Loucy (cell line): Measurements from ENCODE around the gene RFFL.

ENCODE experiments used
- H2AFZ ChIP-seq: fragments of 200-600 bp; sonication (generic); 2 replicates; pipeline ENCODE4 v1.6.0; 2016; ENCODE audit warnings: antibody characterized with exemption, mild to moderate bottlenecking, low read length, moderate library complexity
- H3F3A ChIP-seq: fragments of 200-600 bp; 2 replicates; pipeline ENCODE4 v1.6.0; 2016; ENCODE audit warnings: antibody characterized with exemption, low read depth, mild to moderate bottlenecking
- H3K27me3 ChIP-seq: fragments of 200-600 bp; sonication (generic); 2 replicates; pipeline ENCODE4 v1.6.1; 2014; ENCODE audit warnings: low read length, mild to moderate bottlenecking; ENCODE audit not compliant: insufficient read depth, poor library complexity, severe bottlenecking
- H3K36me3 ChIP-seq: fragments of 200-600 bp; sonication (generic); 2 replicates; pipeline ENCODE4 v1.6.1; 2016; ENCODE audit warnings: low read length; ENCODE audit not compliant: insufficient read depth
- H3K4me1 ChIP-seq: fragments of 200-600 bp; sonication (generic); 2 replicates; pipeline ENCODE4 v1.5.1; 2014; ENCODE audit warnings: low read length, mild to moderate bottlenecking; ENCODE audit not compliant: insufficient read depth, poor library complexity, severe bottlenecking
- H3K4me2 ChIP-seq: fragments of 200-600 bp; sonication (generic); 2 replicates; pipeline ENCODE4 v1.6.0; 2014; ENCODE audit warnings: antibody characterized with exemption, low read length, low read depth, mild to moderate bottlenecking; ENCODE audit not compliant: poor library complexity, severe bottlenecking
- H3K4me3 ChIP-seq: fragments of 200-600 bp; sonication (generic); 2 replicates; pipeline ENCODE4 v1.5.1; 2014; ENCODE audit warnings: low read length, mild to moderate bottlenecking, mixed read lengths; ENCODE audit not compliant: poor library complexity, severe bottlenecking
- H3K79me2 ChIP-seq: fragments of 200-600 bp; sonication (generic); 2 replicates; pipeline ENCODE4 v1.6.1; 2014; ENCODE audit warnings: low read length; ENCODE audit not compliant: insufficient read depth
- H3K9ac ChIP-seq: fragments of 200-600 bp; sonication (generic); 2 replicates; pipeline ENCODE4 v1.6.0; 2014; ENCODE audit warnings: mild to moderate bottlenecking, low read depth, low read length, moderate library complexity; ENCODE audit not compliant: poor library complexity, severe bottlenecking
- H3K9me2 ChIP-seq: fragments of 200-600 bp; sonication (generic); replicated peaks from 2 replicates; pipeline ENCODE4 v1.6.1; 2016; ENCODE audit warnings: low read depth, low read length, mixed read lengths
- H3K9me3 ChIP-seq: fragments of 200-600 bp; sonication (generic); 2 replicates; pipeline ENCODE4 v1.6.1; 2014; ENCODE audit warnings: mild to moderate bottlenecking, antibody characterized with exemption, low read length, low read depth; ENCODE audit not compliant: insufficient read depth
- H4K20me1 ChIP-seq: fragments of 200-600 bp; sonication (generic); 2 replicates; pipeline ENCODE4 v1.6.0; 2014; ENCODE audit warnings: antibody characterized with exemption, low read length, mild to moderate bottlenecking; ENCODE audit not compliant: insufficient read depth, poor library complexity, severe bottlenecking
- EZH2phosphoT487 ChIP-seq: fragments of 200-600 bp; IDR thresholded peaks from 2 replicates; pipeline ENCODE4 v1.6.1; 2018; ENCODE audit warnings: antibody characterized with exemption, mild to moderate bottlenecking, moderate library complexity, borderline replicate concordance
- TF ChIP-seq, protein P1 (sequence below): fragments of 200-600 bp; sonication (generic); conservative IDR thresholded peaks from 2 replicates; pipeline ENCODE4 v1.5.1; 2014; ENCODE audit warnings: mild to moderate bottlenecking, antibody characterized with exemption, low read length

RFFL gene

DNA sequence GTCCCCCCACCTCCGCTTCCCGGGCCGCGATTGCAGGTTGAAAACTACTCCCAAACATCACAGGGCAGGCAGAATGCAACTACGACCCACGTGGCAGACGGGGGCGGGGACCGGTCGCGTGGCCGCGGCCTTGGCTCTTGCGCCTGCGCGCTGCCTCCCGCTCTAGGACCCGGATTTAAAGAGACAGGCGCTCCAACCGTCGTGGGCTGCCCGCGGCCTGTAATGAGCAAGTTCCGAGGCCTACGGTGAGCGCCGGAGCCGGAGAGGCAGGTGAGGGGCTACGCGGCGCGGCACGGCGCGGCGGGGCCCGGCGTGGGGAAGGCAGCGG, 83.2 kb downstream of the RFFL start, which contains the start of gene LIG3:
TSS of gene LIG3 (plus strand) at position 160 of the 328 bp plus-strand sequence. CDS start 2,494 bp downstream, outside the sequence.
- Histone ChIP-seq H3K36me3 (no peaks in the 10 kb centered on the region), H2AFZ (peak within 1 kb of the TSS; percentile 92), H3K4me1 (peaks cover 47% of the 10 kb centered on the region), H3K79me2 (peaks cover 40% of the 10 kb centered on the region), H3K27me3 (no peaks in the 10 kb centered on the region), H3K9me2 (no peaks in the 10 kb centered on the region), H4K20me1 (no peaks in the 10 kb centered on the region), H3F3A (no peaks in the 10 kb centered on the region), H3K4me3 (peak within 1 kb of the TSS; percentile 81), H3K9ac (peak within 1 kb of the TSS; percentile 92), H3K4me2 (peak within 1 kb of the TSS; percentile 94), H3K9me3 (no peaks in the 10 kb centered on the region)
- TF ChIP-seq EZH2phosphoT487: no peak
- TF ChIP-seq, protein P1, sequence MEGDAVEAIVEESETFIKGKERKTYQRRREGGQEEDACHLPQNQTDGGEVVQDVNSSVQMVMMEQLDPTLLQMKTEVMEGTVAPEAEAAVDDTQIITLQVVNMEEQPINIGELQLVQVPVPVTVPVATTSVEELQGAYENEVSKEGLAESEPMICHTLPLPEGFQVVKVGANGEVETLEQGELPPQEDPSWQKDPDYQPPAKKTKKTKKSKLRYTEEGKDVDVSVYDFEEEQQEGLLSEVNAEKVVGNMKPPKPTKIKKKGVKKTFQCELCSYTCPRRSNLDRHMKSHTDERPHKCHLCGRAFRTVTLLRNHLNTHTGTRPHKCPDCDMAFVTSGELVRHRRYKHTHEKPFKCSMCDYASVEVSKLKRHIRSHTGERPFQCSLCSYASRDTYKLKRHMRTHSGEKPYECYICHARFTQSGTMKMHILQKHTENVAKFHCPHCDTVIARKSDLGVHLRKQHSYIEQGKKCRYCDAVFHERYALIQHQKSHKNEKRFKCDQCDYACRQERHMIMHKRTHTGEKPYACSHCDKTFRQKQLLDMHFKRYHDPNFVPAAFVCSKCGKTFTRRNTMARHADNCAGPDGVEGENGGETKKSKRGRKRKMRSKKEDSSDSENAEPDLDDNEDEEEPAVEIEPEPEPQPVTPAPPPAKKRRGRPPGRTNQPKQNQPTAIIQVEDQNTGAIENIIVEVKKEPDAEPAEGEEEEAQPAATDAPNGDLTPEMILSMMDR: no peak

DNA sequence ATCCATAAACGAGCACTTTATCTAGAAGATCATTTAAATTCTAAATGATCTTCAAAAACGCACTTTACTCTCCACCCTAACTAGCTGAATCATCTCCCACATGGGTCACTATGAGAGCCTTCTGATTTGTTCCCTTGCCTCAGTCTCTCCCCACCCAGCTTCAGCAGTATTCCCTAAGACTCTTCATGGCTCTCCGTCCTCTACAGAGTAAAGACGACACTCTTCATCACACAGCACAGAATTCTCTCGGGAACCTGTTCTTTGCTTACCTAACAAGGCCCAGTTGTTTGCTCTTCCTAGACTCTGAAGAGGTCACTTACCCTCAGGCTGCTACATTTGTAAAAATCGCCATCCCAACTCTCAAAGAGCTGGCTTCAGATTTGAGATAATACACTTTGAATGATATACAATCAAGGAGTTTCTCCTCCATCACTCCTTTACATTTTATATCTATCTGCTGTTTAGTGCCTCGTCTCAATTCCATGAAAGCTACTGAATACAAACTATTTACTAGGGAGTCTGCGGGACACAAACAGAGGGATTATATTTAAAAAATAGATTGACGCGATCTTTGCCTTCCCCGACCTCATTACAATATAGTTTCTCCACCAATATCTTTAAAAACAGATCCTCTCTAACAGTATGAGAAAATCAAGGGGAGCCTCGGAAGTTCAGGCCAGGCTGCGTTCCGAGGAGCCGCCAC, 83.7 kb downstream of the RFFL start:
- H3K4me2 ChIP-seq: peak overlapping the region; percentile 94
- H3K36me3 ChIP-seq: no peaks in the 10 kb centered on the region
- H4K20me1 ChIP-seq: no peaks in the 10 kb centered on the region
- peak overlapping the region; percentile 92 for H3K9ac ChIP-seq
- no peaks in the 10 kb centered on the region for H3K9me3 ChIP-seq
- TF ChIP-seq, protein P1: no peak
- TF ChIP-seq EZH2phosphoT487: no peak
- H2AFZ ChIP-seq: peak overlapping the region; percentile 92
- no peaks in the 10 kb centered on the region for H3K9me2 ChIP-seq
- H3K4me3 ChIP-seq: peak overlapping the region; percentile 81
- H3K27me3 ChIP-seq: no peaks in the 10 kb centered on the region
- H3K4me1 ChIP-seq: peaks cover 43% of the 10 kb centered on the region
- peaks cover 35% of the 10 kb centered on the region for H3K79me2 ChIP-seq
- H3F3A ChIP-seq: no peaks in the 10 kb centered on the region

DNA sequence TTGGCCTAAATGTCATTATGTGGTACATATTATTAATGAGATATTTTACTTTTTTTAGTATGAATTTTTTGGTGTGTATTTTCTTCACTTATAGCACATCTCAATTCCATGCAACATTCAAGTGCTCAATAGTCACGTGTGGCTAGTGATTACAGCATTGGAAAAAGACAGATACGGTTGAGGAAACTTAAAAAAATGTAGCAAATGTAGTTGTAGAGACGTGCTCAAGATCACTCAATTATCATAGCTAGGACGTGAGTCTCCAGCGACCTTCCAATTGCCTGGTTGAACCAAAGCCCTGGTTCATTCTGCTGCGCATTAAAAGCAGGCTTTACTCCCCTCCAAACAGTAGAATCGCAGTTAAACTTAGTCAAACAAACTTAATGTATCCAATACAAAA, 84.4 kb downstream of the RFFL start:
- Histone ChIP-seq H3K27me3 (no peaks in the 10 kb centered on the region), H3K79me2 (peaks cover 30% of the 10 kb centered on the region), H3K9me3 (no peaks in the 10 kb centered on the region), H3F3A (no peaks in the 10 kb centered on the region), H2AFZ (no peak overlapping the region), H4K20me1 (no peaks in the 10 kb centered on the region), H3K4me2 (peak overlapping the region; percentile 94), H3K4me3 (peak overlapping the region; percentile 81), H3K9me2 (no peaks in the 10 kb centered on the region), H3K4me1 (peaks cover 41% of the 10 kb centered on the region), H3K9ac (no peak overlapping the region), H3K36me3 (no peaks in the 10 kb centered on the region)
- TF ChIP-seq, protein P1: no peak
- no peak for TF ChIP-seq EZH2phosphoT487
